ENCODE data around the gene ITPR2. TPM values are rescaled to one million over a fixed set of nuclear protein-coding genes. Genes with fewer than 3 reads are reported as not detected.

The ITPR2 gene
- total RNA-seq: 100 to 1,000 TPM in 1 of 9 donors, 10 to 100 TPM in 8; 50.8 to 144 (median 74.8) TPM
- 10 to 100 TPM in 2 of 3 donors, 1 to 10 TPM in 1; 5.1 to 23.9 (median 10.4) TPM for polyA plus RNA-seq
- long read RNA-seq, donor 1: 0 reads
- long read RNA-seq, donor 2: 0 reads
- long read RNA-seq, donor 3: 0 reads
- long read RNA-seq, donor 4, partial matches to known transcripts: 16 of 21 reads
- long read RNA-seq, donor 4, other reads (novel, unspliced or antisense): 5 of 21 reads
- long read RNA-seq, donor 5, full-length matches to known transcripts: 1 of 7 reads
- long read RNA-seq, donor 5, partial matches to known transcripts: 5 of 7 reads
- long read RNA-seq, donor 5, other reads (novel, unspliced or antisense): 1 of 7 reads
- long read RNA-seq, donor 6, partial matches to known transcripts: 6 of 10 reads
- long read RNA-seq, donor 6, other reads (novel, unspliced or antisense): 4 of 10 reads
- long read RNA-seq, donor 7: 0 reads
- long read RNA-seq, donor 8: 0 reads
- long read RNA-seq, donor 9, full-length matches to known transcripts: 1 of 1 reads
- long read RNA-seq, donor 9, partial matches to known transcripts: 0 of 1 reads
- long read RNA-seq, donor 9, other reads (novel, unspliced or antisense): 0 of 1 reads
- long read RNA-seq, donor 10: 0 reads

- peak; percentile 91 to 96 for TF ChIP-seq POLR2A (IDR thresholded peaks at IDR 0.05)
- peak in 4 of 6 experiments; percentile 9 to 31 (median 24) for TF ChIP-seq CTCF (IDR thresholded peaks at IDR 0.05)
- H3K4me1 ChIP-seq (replicated peaks in 1 of 2): peaks cover 19 to 39% of the 10 kb centered on the region in 2 donors
- no peaks in the 10 kb centered on the region for H3K9me3 ChIP-seq (replicated peaks in 1 of 3)
- 0 to 1% (median 0%) methylated on average over 37 to 92 of the region's 92 CpGs for WGBS, 4 donors
- intact Hi-C loops (cut with DNase I): loop anchor here in 1 of 2 donors (10.0 kb wide), 1 partner anchor 118 kb away; no protein-coding TSS in a partner anchor
- H3K27ac ChIP-seq: peak within 1 kb of the TSS; percentile 69 to 99 (median 97)
- no peaks in the 10 kb centered on the region for H3K27me3 ChIP-seq
- peak within 1 kb of the TSS; percentile 40 to 98 (median 92) for H3K4me3 ChIP-seq
- peak; percentile 96 to 97 (median 96) for DNase-seq
- no peaks in the 10 kb centered on the region for H3K36me3 ChIP-seq (replicated peaks in 1 of 2)
Observed at GRCh38 chr12:26832822-26833742, at the start of gene ITPR2. Gene ITPR2, minus strand, starts transcription at chr12:26833194. Its CDS starts 413 bp downstream, at chr12:26832781.

GRCh38 chr12:26880625-26881024, 47.6 kb upstream of the ITPR2 start:
- no peaks in the 10 kb centered on the region for H3K36me3 ChIP-seq (replicated peaks in 1 of 2)
- H3K27ac ChIP-seq: no peak overlapping the region
- H3K4me1 ChIP-seq (replicated peaks in 1 of 2): peaks cover 6 to 9% of the 10 kb centered on the region in 2 donors
- intact Hi-C loops (cut with DNase I): no loop called here
- DNase-seq: no peak
- H3K27me3 ChIP-seq: no peaks in the 10 kb centered on the region
- no peak overlapping the region for H3K4me3 ChIP-seq
- WGBS, 4 donors: 62 to 100% (median 95%) methylated on average over 2 of the region's 2 CpGs
- TF ChIP-seq POLR2A (IDR thresholded peaks at IDR 0.05): no peak
- no peak for TF ChIP-seq CTCF (IDR thresholded peaks at IDR 0.05)
- no peaks in the 10 kb centered on the region for H3K9me3 ChIP-seq (replicated peaks in 1 of 3)

- TF ChIP-seq CTCF (IDR thresholded peaks at IDR 0.05) (no peak), POLR2A (IDR thresholded peaks at IDR 0.05) (no peak)
- Histone ChIP-seq H3K27ac (peak overlapping the region in 1 of 5 donors; percentile 13), H3K4me3 (no peak overlapping the region), H3K4me1 (replicated peaks in 1 of 2) (peaks cover 6 to 9% of the 10 kb centered on the region in 2 donors), H3K36me3 (replicated peaks in 1 of 2) (no peaks in the 10 kb centered on the region), H3K9me3 (replicated peaks in 1 of 3) (no peaks in the 10 kb centered on the region), H3K27me3 (no peaks in the 10 kb centered on the region)
- 27 to 70% (median 45%) methylated on average over 5 to 6 of the region's 6 CpGs for WGBS, 4 donors
- peak; percentile 63 to 92 (median 81) for DNase-seq
- intact Hi-C loops (cut with DNase I): no loop called here
Observed at GRCh38 chr12:26878661-26879119, 45.7 kb upstream of the ITPR2 start.

Data from adrenal gland (tissue), 19 donors.